Neutrophil (primary cell): ENCODE measurements around the gene RADX.

Source experiments
- H3K27ac ChIP-seq: fragments of 200-600 bp; sonication (generic); 2 replicates; pipeline ENCODE4 v1.5.1; 2016; ENCODE audit warnings: mild to moderate bottlenecking, moderate library complexity
- H3K27me3 ChIP-seq: fragments of 200-600 bp; sonication (generic); 2 replicates; pipeline ENCODE4 v1.6.0; 2016; ENCODE audit warnings: mild to moderate bottlenecking
- H3K36me3 ChIP-seq: fragments of 200-600 bp; sonication (generic); 2 replicates; pipeline ENCODE4 v1.5.1; 2017
- H3K4me1 ChIP-seq, 2 experiments: fragments of 200-600 bp in 1 of 2; sonication (generic) in 1 of 2; 1 replicate in 1 of 2; 2 replicates in 1 of 2; pipeline versions ENCODE4 v1.5.1 to v1.6.1; 2013 to 2016; ENCODE audit warnings: low read depth in 1 of 2, low read length in 1 of 2, mild to moderate bottlenecking in 1 of 2, moderate library complexity in 1 of 2; ENCODE audit not compliant: control insufficient read depth in 1 of 2, insufficient read depth in 1 of 2
- H3K4me3 ChIP-seq, 2 experiments: fragments of 200-600 bp in 1 of 2; sonication (generic) in 1 of 2; 1 replicate in 1 of 2; 2 replicates in 1 of 2; pipeline ENCODE4 v1.5.1; 2013 to 2016; ENCODE audit warnings: low read depth in 1 of 2, low read length in 1 of 2, mild to moderate bottlenecking in 1 of 2, moderate library complexity in 1 of 2
- H3K9me3 ChIP-seq: fragments of 200-600 bp; sonication (generic); 2 replicates; pipeline ENCODE4 v1.5.1; 2016
- CTCF ChIP-seq: fragments of 200-600 bp; sonication (generic); IDR thresholded peaks from 2 replicates; pipeline ENCODE4 v1.5.1; 2016; ENCODE audit warnings: antibody characterized with exemption

RADX gene

GRCh38 chrX:106718709-106719108 is 106.9 kb downstream of the RADX start:
- Histone ChIP-seq H3K27me3 (no peaks in the 10 kb centered on the region), H3K27ac (no peak overlapping the region), H3K9me3 (no peaks in the 10 kb centered on the region), H3K4me3 (no peak overlapping the region), H3K4me1 (no peaks in the 10 kb centered on the region), H3K36me3 (no peaks in the 10 kb centered on the region)
- TF ChIP-seq CTCF, result no peak

DNA sequence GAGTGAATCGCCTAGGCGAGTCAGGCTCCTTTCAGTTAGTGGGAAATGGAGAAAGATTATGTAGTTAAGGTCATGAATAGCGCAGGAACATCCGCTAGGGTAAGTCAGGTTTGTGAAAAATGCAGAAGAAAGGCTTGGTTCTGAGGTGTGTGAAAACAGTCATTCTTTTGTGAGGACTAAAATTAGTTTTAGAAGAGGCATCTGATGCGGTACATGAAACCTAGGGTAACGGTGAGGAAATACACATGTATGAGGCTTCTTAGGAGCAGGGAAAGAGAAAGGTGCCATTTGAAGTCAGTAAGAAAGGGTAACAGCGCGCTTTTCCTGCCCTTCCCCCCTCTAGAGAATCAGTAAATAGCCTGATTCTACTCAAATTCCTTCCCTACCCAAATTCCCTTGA is 114.2 kb downstream of the RADX start:
- Histone ChIP-seq H3K4me1 (no peaks in the 10 kb centered on the region), H3K27ac (no peak overlapping the region), H3K4me3 (no peak overlapping the region), H3K36me3 (no peaks in the 10 kb centered on the region), H3K9me3 (no peaks in the 10 kb centered on the region), H3K27me3 (peaks cover 47% of the 10 kb centered on the region)
- no peak for TF ChIP-seq CTCF

DNA sequence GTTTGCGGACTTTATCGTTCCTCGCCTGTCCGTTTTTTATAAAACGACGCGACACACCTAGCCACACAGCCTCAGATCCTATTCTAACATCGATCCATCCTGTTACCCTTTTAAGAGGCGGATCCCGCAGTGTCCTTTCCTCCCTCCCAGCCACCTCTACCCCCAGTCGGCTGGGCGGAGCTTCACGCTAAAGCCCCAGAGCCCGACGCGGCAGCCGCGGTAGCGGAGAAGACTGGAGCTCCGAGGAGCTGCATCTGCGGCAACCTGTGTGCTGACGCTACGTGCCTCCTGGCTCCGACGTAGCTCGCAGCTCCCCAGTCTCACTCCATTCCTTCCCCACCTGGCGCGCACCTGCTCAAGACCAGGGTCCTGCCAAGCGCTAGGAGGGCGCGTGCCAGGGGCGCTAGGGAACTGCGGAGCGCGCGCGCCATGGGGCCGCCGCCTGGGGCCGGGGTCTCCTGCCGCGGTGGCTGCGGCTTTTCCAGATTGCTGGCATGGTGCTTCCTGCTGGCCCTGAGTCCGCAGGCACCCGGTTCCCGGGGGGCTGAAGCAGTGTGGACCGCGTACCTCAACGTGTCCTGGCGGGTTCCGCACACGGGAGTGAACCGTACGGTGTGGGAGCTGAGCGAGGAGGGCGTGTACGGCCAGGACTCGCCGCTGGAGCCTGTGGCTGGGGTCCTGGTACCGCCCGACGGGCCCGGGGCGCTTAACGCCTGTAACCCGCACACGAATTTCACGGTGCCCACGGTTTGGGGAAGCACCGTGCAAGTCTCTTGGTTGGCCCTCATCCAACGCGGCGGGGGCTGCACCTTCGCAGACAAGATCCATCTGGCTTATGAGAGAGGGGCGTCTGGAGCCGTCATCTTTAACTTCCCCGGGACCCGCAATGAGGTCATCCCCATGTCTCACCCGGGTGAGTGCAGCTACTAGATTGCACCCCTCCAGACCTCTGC is 115.0 kb downstream of the RADX start, which contains the start of gene RNF128:
Gene RNF128 (plus strand): TSS at position 217 of the 953 bp plus-strand sequence. CDS start 213 bp downstream, at position 430.
- Histone ChIP-seq H3K9me3 (no peaks in the 10 kb centered on the region), H3K27ac (no peak within 1 kb of the TSS), H3K4me1 (no peaks in the 10 kb centered on the region), H3K27me3 (peaks cover 47% of the 10 kb centered on the region), H3K36me3 (no peaks in the 10 kb centered on the region), H3K4me3 (no peak within 1 kb of the TSS)
- TF ChIP-seq CTCF, result no peak

- peaks cover 47% of the 10 kb centered on the region for H3K27me3 ChIP-seq
- no peak overlapping the region for H3K4me3 ChIP-seq
- no peaks in the 10 kb centered on the region for H3K9me3 ChIP-seq
- no peak for TF ChIP-seq CTCF
- H3K36me3 ChIP-seq, result no peaks in the 10 kb centered on the region
- no peaks in the 10 kb centered on the region for H3K4me1 ChIP-seq
- H3K27ac ChIP-seq, result no peak overlapping the region
These were observed 116.6 kb downstream of the RADX start for GRCh38 chrX:106728337-106728736.
